Medulla oblongata (tissue), 1 donor: ENCODE results near the gene GOLGA7B.
A peak's percentile ranks its signal among the peaks of the same experiment; 100 is the strongest.

ENCODE experiments used
- DNase-seq: peaks from one replicate; pipeline ENCODE4 v3.0.0-alpha.2; 2015; ENCODE audit errors: extremely low spot score

Gene GOLGA7B

DNA sequence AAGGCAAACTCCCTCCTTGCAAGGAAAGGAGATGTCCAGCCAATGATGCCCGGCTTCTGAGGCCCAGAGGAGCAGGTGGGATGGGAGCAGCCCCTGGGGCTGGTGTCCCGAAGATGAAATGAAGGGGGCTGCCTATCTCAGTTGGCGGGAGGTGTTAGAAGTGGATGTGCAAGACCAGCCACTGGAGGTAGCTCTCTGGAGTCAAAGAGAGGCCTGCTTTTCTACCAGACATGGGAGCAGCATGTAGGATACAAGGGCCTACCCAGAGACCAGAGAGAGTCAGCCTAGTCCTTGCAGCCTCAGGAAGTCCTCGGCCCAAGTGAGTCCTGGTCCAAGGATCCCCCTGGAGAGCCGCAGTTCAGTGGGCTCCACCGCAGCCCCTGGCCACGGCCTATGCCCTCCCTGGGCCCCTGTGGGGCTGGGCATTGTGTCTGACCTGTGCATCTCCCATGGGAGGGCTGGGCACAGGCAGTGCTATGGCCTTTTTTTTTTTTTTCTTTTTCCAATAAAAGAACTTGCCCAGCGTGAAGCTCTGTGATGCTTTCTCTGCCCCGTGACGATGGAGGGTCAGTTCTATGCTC, 17.7 kb downstream of the GOLGA7B start:
- DNase-seq, result no peak

DNA sequence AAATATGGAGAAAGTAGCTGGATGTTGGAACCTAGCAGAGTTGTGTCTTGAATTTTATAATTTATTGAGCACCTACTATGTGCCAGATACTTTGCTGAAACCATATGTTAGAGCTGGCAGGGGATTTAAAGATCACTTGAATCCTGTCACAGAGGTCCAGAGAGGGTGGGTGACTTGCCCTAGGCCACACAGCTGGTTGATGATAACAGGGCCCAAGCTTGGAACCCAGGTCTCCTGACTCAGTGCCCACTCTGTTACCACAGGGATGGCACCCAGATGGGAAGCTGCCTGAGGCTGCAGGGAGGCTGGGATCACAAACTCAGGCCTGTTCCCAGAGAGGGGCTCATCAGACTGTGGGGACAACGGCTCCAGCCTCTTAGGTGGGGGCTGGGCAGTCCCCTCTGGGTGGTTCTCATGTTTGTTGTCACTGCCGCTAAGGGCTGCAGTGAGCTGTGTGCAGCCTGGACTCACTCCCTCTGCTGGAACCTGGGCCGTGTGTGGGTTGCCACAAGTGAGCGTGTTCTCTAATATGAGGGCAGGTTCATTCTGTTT, 18.6 kb downstream of the GOLGA7B start:
- DNase-seq, result no peak

DNA sequence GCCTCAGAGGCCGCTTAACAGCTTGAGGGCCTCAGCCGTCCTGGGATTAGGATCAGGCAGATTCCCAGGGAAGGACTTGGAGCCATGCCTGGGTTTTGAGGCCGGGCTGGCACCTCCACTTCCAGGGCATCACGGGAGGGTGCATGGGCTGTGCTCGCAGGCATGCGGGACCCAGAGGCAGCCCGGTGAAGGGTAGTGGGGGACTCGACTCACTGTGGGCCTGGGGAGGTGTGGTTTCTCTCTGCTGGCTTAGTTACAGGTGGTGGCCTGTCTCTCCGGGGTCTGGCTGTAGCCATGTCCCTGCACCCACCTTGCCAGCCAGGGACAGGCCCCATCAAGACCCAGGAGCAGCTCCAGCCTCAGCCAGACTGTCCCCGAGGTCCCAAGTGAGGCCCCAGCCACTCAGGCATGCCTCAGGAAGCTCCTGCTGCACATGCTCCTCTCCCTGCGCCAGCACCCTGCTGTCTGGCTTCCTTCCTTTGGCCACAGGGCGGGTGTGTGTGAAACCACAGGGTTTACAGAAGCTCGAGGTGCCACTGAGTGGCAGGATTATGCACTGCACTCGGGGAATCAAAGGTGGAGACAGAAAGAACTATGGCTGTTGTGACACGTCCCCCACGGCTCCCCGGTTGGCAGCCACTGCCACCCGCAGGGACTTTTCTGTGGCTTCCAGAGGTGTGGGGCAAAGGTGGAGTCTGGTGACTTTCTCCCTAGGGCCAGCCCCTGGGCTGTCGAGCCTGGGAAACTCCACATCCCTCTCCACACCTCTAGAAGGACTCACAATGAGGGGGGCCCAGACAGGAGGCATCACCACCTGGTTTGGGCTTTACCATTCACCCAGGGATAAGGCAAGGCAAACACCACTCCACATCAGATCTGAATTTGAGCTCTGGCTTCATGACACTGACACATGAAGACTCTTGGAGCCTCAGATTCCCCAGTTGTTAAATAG, 19.7 kb downstream of the GOLGA7B start:
- DNase-seq, result peak; percentile 92

GRCh38 chr10:97870990-97871389, 21.3 kb downstream of the GOLGA7B start:
- DNase-seq, result no peak

- no peak for DNase-seq
Observed at GRCh38 chr10:97873569-97873968, 23.9 kb downstream of the GOLGA7B start.

- DNase-seq, result no peak
Observed at GRCh38 chr10:97874332-97874731, 24.7 kb downstream of the GOLGA7B start.

GRCh38 chr10:97875391-97875790, 25.7 kb downstream of the GOLGA7B start:
- DNase-seq, result no peak

DNA sequence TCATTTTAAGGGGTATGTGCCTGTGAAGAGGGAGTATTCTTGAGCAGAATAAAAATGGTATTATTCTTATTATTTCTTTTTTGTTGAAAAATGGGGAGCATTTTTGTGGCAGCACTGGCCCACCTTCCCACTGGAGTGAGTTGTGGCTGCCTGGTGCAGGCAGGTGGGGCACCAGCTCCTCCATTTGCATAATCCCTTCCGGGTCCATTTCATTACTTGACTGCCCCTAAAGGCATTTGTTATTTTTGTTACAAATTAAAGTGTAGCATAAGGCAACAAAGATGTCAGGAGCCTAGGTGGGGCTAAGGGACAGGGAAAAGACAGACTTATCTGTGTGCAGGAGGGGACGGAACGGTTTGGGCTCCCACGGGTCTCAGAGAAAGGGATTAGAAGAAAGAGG, 26.8 kb downstream of the GOLGA7B start:
- DNase-seq, result no peak

- DNase-seq, result no peak
Observed at GRCh38 chr10:97879241-97879640, 29.6 kb downstream of the GOLGA7B start.

DNA sequence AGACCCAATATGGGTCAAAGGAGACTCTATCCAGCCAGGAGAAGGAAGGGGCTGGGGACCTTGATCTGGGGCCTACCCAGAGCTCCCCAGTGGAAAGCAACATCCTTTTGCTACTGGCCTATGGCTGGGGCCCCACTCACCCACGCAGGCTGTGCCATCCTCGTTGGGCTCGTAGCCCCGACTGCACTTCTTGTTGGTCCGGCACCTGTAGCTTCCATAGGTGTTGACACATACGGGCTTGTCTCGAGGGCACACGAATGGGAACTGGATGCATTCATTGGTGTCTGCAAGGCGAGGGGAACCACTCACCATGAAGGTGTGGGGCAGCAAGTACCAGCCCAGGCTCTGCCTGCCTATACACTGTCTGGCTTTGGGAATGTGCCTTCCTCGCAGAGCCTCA, 30.5 kb downstream of the GOLGA7B start:
- no peak for DNase-seq

- DNase-seq, result no peak
Observed at GRCh38 chr10:97882142-97883091, 32.8 kb downstream of the GOLGA7B start.

GRCh38 chr10:97883092-97883485, 33.4 kb downstream of the GOLGA7B start:
- DNase-seq, result no peak

DNA sequence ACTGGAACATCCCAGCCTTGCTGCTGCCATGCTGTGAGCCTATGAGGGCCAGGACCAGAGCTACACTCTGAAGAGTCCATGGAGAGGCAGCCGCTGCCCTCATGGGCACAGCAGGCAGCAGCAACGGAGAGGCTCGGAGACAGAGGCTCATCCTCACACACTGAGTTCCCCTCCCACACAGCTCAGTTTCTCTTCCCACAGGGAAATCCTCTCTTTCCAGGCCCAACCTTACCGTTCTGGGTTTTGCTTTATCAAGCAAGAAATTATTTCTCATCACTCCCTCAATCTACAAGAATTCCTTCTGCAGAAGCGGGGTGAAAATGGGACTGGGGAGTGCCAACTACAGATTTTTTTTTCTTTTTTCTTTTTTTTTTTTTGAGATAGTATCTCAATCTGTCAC, 36.6 kb downstream of the GOLGA7B start:
- no peak for DNase-seq

DNA sequence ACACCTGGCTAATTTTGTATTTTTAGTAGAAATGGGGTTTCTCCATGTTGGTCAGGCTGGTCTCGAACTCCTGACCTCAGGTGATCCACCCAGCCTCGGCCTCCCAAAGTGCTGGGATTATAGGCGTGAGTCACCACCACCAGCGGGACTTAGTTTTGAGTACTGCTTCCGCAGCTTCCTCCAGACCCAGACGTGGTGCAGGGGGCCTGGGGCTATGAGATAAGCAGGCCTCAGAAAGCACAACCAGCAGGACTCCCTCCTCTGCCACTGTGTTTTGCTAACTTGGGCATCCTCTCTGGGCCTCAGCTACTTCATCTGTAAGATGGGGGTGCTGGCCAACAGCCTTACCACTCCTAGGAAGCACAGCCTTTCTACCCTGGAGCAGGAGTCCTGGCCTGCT, 37.8 kb downstream of the GOLGA7B start:
- DNase-seq, result no peak

GRCh38 chr10:97888134-97888533, 38.5 kb downstream of the GOLGA7B start:
- no peak for DNase-seq

DNA sequence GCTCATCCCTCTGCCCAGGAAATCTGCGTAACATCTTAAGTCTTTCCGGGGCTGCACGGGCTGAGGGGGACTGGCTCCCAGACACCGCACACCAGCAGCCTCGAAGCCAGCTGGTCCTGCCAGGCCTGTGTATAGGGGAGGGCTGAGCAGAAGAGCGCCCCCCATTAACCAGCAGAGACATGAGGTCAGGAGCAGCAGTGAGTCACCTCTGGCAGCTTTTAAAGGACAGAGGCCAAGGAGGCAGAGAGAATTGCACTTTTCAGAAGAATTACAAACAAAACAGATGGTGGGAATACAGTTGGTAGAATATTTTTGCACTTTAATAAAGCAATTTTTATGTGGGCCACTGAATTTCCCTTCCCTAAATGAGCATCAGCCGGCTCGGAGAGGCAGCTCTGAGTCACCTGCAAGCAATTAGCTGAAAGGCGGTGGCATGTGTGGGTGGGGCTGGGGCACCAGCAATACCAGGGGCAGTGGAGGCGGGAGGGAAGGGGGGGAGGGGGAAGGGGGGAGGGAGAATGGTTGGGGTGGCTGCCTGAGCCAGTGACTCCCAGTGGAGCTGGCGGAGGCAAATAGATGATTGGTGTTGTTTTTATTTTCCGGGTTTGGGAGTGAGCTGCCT, 39.1 kb downstream of the GOLGA7B start:
- no peak for DNase-seq

- no peak for DNase-seq
Observed at GRCh38 chr10:97889461-97890265, 40.0 kb downstream of the GOLGA7B start.

GRCh38 chr10:97891497-97892167, 42.0 kb downstream of the GOLGA7B start:
- DNase-seq, result no peak

- no peak for DNase-seq
Observed at GRCh38 chr10:97892506-97892905, 42.9 kb downstream of the GOLGA7B start.

GRCh38 chr10:97892939-97893338, 43.3 kb downstream of the GOLGA7B start:
- DNase-seq, result no peak
